Measurements from ENCODE around the gene ADCY2.

The ADCY2 gene

DNA sequence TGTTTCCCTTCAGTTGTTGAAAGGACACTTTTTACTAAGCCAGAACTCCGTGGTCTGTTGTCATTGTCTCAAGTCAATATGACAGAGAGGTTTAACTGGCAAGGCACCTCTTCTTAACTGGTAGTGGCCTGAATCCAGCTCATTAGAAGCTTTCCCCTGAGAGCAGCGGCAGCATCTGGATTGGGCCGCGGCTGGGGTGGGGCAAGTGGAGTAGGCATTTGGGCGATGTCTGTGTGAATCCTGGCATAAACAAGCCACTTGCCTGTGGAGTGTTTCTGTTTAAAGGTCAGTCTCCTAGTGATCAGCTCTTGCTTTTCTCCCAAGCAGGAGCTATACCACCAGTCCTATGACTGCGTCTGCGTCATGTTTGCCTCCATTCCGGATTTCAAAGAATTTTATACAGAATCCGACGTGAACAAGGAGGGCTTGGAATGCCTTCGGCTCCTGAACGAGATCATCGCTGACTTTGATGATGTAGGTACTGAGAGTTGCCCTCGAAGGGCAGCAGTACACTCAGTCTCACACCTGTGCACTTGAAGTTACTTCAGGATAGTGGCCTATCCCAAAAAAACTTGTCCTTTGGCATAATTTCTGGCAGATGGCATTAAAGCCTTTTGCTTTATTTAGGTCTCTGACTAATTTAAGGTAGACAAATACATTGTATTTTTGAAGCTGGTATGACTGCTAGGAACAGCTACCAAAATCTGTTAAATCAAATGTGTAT lies 406.1 kb downstream of the ADCY2 start:
- DNase-seq = no peak

DNA sequence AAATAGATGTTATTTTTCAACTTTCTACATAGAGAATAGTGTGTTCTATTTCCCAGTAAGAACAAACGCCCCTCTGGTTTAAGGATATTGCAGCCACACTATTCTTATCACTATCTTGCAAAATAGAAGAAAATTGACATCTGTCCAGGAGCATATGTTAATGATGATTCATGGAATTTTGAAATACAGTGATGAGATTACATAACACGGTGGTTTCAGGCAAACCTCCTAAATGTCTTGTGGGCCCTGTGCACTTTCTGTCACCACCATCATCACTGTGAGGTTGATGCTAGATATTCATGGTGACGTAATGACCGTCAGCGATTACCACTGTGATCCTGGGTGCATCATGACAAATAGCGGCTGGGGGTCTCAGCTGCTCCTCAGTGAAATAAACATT lies 406.9 kb downstream of the ADCY2 start:
- DNase-seq = no peak

DNA sequence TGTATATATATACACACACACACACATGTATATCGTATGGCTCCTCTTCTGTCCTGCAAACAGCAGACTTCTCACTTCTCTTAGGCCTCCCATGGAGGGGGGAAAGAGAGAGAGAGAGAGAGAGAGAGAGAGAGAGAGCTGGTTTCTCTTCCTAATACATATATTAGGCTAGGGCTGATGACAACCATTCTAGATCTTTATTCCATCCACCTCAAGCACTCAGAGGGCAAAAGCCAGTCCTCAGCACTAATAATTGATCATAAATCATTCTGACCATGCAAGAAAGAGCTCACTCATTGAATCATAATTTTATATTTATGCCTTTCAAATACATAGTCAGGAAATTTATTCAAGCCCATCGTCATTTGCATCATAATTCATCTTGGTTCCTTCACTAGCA lies 408.0 kb downstream of the ADCY2 start:
- no peak for DNase-seq

DNA sequence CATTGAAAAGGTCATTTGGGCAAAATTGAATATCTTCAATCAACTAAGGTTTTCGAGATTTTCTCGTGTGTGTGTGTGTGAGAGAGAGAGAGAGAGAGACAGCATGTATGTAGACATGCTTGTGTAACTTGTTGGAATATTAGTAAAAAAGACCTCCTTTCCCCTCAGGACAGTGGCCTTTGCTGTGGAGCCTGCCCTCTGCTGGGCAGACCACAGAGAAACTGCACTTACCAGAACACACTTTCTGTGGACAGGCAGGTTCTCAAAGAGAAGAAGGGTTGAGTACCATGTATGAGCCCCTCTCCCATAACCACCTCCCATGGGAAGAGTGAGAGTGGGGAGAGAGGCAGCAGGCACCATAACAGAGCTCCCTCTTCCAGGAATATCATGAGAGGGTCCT lies 409.4 kb downstream of the ADCY2 start:
- no peak for DNase-seq

DNA sequence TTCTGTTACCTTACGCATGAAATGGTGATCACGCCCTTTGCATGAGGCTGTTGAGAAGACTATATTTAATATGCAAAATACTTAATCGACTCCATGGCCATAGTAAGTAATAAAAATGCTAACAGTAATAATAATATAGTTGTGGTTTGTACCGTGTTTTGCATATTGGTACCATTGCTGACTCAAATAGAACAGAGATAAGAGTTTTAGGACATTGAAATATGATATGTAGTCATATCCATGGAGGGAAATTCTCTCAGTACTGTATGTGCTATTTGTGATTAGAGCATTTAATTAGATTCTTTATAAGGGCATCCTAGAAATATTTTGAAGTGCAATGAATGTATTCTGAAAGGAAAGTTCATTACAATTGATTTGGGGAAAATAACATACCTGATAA lies 413.1 kb downstream of the ADCY2 start:
- DNase-seq = no peak

DNA sequence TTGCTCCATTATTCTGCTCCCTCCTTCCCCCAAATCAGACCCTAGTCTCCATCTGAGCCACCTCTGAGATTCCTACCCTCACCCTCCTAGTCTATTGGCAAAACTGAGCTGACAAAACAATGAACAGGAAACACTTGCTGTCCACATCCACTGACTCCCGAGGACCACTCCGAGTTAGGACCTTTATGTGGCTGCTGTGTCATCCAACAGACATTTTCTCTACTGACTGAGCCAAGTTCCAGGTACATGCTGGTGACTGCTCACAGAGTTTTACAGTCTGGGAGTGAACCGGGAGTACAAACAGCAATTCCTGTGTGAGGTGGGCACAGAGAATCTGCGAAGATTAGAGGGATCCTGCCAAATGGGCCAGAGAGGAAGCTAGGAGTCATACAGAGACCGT lies 415.8 kb downstream of the ADCY2 start:
- DNase-seq = no peak

DNA sequence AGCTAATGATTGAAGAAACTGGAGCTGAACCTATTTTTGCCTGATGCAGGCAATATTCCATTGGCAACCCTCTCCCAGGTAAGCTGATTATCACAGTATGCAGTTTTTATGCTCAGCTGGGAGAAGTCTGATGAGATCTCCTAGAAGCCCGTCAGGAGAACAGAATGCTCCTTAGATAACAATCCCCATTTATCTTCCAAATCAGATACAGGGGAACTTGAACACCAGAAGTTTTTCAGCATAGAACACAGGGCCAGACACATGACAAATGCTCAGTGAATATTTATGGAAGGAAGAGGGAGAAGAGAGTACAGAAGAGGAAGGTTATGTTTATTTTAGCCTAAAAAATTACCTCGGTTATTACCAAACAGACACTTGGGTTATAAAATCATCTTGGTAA lies 417.1 kb downstream of the ADCY2 start:
- no peak for DNase-seq

DNA sequence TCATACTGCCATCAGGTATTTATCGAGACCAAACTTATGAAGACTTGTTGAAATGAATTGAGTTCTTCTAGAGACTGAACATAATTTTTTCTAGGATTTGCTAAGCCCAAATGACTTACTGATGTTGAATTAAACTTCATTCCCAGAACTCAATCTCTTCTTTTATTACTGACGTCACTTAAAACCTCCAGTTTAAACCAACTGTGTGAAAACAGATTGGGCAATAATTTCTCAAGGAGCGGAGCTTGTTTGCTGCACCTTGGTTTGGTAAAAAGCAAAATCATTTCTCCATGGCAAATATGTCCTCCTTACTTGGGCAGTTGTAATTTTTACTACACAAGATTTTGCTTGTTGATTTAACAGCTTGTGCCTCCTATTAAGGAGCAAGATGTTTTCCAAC lies 417.6 kb downstream of the ADCY2 start:
- no peak for DNase-seq

DNA sequence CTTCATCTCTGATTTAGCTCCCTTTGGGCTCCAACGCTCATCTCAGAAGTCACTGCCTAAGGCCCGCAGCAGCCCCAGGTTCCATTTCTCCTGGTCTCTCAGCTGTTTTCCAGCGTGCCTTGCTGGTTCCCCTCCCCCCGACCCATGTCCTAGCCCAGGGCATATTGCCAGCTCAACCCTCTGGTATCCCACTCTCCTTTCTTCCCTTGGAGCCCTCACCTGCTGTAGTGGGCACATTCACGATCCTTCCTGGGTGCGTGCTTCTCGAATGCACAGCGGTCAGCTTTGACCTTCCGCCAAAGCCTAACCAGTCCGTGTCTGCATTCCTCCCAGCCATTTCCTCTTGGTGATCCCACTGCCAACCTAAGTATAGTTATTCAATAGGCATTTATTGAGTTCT lies 418.9 kb downstream of the ADCY2 start:
- DNase-seq = no peak

DNA sequence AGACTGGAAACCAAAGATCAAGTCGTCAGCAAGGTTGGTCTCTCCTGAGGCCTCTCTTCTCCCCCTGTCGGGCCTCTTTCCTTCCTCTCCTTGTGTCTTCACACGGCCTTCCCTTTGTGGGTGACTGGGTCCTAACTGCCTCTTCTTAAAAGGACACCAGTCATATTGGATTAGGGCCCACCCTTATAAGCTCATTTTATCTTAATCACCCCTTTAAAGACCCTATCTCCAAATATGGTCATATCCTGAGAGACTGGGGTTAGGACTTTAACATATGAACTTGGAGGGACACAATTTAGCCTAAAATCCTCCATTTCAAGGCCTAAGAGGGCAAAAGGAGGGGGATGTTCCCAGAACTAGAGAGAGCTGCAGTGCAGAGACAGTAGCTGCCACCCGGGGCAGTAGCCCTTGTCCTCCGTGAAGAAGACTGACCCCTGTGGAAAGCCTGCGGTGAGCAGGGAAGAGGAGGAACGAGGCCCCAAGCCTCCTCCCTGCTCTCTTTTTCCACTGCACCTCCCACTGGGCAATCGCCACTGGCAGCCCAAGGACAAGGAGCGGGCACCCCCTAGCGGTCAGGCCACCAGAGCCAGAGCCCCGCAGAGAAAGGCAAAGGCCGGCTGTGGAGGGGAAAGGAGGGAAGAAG lies 420.1 kb downstream of the ADCY2 start:
- DNase-seq = no peak

DNA sequence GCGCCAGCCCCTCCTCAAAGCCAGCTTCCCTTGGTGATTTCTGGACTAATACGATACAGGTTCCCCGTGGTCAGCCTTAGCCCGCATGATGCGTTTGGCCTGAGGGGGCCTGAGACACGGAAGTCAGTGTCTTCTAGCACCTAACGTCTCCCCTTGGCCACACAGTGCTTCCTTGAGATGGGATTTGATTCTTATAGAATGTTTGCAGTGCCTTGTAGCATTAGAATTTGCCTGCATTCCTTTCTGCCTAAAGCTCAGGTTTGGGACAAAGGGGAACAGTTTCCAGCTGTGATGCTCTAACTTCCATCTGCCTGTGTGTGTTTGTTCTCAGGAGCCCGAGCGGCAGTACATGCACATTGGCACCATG lies 420.6 kb downstream of the ADCY2 start:
- DNase-seq = no peak

DNA sequence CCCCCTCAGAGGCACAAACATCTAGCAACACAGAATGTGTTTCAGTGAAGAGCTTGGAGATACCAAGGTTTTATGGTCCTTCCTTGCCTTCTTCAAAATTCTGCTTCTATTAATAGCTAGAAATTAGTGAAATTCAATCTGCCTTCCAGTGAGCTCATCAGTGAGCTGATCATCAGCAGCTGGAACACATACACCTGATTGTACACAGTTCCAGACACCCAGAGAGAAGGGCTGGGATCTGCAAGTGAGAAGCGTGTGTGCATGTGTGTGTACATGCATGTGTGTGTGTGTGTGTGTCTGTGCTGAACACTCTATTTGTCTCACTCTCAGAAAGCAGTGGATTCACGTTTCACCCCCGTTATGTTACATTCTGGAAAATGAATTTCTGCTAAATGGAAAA lies 426.5 kb downstream of the ADCY2 start:
- no peak for DNase-seq

DNA sequence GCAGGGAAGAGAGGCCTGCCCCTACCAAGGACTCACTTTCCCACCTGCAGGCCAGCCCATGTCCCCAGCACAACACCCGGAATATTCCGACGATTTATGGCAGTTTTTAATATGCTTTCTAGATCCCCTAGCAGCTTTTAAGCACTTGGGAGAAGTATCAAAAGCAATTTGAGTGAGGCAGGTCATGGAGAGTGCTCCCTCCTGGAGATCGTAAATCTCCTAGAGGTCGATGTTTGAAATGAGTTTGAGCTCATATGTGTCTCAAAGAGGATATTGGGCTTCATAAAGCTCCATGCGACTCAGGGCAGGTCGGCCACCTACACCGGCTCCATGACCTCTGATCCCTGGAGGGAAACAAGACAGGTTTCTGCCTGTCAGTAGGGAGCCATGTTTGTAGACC lies 427.7 kb downstream of the ADCY2 start:
- no peak for DNase-seq

DNA sequence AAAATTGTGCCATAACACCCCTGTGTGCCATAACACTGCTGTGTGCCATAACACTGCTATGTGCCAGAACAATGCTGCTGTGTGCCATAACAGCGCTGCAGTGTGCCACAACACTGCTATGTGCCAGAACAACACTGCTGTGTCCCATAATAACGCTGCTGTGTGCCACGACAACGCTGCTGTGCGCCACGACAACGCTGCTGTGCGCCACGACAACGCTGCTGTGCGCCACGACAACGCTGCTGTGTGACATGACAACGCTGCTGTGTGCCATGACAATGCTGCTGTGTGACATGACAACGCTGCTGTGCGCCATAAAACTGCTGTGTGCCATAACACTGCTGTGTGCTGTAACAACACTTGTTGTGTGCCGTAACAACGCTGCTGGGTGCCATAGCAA lies 429.1 kb downstream of the ADCY2 start:
- no peak for DNase-seq

DNA sequence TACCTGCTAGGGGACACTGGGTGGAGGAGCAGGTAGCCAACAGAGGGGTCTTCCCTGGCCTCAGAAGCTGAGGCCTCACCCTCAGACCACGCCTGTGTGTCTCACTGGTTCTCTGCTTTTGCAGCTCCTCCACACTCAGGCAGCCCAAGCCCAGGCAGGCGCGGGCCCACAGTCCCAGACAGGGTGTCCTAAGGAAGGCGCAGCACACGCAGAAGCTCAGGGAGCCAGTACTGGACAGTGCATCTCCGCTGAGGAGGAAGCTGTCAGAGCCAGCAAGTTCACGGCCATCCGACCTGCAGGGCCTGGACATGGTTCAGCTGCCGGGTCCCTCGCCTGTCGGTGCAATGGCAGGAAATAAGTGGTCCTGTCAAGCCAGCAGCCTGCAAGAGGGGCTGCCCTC lies 429.7 kb downstream of the ADCY2 start:
- no peak for DNase-seq

DNA sequence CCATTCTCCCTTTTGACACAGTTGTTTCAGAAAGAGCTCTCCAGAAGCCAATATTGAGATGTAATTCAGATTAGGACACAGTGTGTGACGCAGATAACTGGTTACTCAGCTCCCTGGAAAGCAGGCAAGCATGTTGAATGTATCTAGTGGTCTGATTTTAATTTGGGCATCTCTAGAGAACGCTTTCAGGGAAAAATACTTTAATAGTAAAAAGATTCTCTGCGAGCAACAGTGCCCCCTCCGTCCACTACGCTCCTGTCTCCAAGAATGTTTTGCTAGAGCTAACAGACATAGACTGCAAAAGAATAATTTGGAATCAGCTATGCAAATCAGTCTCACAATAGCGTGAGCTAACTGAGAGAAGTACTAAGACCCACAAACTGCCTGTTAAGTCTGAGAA lies 431.7 kb downstream of the ADCY2 start:
- DNase-seq = no peak

DNA sequence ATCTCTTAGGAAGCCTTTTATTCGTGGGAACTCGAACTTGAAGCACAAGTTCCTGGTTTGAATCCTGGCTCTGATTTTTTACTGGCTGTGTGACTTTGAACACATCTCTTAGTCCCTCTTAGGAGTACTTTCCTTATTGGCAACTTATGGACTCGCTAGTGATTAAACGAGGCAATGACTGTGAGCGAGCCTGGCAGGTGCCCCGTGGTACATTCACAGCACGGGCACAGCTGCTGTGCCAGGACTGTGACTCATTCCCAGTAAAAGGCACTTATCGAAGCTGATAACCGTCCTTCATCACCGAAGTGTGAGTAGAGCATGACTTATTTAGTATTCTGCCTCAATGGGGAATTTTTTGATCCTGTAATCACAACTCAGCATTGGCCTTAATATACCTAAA lies 432.3 kb downstream of the ADCY2 start:
- DNase-seq = no peak

DNA sequence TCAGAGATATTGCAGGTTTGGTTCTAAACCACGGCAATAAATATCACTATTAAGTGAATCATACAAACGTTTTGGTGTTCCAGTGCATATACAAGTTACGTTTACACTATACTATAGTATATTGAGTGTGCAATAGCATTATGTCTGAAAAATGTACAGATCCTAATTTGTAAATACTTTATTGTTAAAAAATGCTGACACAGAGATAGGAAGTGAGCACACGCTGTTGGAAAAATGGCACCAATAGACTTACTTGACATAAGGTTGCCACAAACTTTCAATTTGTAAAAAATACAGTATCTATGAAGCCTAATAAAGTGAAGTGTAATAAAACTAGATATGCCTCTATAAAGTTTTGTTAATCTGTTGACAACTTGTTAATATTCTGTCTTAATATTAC lies 439.0 kb downstream of the ADCY2 start:
- no peak for DNase-seq

DNA sequence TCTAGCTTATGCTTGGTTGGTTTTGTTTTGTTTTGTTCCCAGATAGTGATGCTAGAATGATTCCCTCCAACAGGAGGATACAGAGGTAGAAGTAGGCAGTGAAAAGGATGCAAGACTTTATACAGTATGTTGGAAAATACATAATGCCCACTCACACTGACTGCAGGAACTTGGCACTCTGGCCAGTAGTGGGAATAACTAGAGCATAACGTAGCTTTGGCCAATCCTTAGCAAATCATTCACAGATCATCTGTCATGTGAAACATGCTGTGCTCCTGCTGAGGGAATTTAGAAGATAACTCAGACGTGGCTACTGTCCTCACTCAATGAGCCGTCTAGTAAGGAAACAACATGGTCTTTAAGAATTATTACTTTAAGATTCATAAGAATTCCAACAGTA lies 441.5 kb downstream of the ADCY2 start:
- no peak for DNase-seq

DNA sequence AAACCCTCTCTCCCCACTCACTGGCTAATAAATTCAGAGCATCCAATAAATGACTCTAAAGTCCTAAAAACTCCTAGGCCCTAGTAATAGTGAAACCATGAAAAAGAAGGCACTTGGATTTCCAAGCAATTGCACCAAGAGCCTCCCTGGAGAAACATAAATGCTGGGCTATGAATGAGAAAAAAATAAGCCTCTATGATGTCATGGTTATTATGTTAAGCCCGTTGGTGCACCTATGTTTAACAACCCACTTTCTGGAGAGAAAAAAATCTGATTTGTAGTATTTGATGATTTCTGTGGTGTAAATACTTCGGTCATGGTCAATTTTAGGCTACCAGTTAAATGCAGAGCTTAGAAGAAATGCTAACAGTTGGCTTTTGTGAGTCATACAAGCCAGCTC lies 446.6 kb downstream of the ADCY2 start:
- no peak for DNase-seq

DNA sequence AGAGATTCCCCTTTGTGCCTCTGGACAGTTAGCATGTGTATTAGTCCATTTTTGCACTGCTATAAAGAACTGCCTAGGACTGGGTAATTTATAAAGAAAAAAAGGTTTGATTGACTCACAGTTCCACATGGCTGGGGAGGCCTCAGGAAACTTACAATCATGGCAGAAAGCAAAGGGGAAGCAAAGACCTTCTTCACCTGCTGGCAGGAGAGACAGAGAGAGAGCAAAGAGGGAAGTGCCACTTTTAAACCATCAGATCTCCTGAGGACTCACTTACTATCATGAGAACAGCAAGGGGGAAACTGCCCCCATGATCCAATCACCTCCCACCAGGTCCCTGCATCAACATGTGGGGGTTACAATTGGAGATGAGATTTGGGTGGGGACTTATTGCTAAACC lies 449.0 kb downstream of the ADCY2 start:
- DNase-seq = no peak

DNA sequence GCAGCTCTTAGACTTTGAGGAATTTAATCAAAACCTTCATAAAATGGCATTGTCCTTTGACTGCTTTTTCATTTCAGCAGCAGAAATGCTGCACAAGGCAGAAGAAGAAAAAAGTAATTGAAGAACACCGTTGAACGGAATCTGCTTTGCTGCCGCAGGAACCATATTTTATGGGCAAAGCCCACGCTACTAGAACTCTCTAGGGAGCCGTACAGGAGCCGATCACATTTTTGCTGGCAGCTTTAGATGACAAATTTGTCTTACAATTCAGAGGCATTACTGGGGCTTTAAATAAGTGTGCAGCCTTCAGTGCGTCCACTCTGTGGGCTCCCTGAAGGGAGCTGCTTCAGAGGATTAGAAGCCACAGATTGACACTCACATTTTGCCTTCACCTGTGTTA lies 449.6 kb downstream of the ADCY2 start:
- no peak for DNase-seq

DNA sequence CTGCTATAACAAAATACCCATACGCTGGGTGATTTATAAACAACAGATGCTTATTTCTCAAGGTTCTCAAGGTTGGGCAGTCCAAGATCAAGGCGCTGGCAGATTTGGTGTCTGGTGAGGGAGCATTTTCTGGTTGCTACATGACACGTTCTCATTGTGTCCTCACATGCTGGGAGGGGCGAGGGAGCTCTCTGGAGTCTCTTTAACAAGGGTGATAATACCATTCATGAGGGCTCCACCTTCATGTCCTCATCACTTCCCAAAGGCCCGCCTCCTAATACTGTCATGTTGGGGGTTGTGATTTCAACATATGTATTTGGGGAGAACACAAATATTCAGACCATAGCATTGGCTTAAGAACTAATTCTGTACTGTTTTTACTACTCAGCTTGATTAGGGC lies 450.4 kb downstream of the ADCY2 start:
- no peak for DNase-seq

DNA sequence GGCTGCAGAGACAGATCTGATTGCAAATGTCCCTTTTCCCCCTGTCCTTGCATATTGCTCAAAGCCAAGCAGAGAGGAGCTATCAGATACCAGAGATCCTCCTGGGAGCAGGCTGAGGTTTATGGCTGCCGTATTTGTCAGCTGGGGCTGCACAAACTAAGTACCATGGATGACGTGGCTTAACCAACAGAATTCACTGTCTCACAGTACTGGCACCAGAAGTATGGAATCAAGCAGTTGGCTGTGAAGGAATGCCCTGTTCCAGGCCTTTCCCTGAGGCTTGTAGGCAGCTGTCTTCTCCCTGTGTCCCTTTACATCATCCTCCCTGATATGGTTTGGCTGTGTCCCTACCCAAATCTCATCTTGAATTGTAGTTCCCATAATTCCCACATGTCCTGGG lies 452.4 kb downstream of the ADCY2 start:
- no peak for DNase-seq

DNA sequence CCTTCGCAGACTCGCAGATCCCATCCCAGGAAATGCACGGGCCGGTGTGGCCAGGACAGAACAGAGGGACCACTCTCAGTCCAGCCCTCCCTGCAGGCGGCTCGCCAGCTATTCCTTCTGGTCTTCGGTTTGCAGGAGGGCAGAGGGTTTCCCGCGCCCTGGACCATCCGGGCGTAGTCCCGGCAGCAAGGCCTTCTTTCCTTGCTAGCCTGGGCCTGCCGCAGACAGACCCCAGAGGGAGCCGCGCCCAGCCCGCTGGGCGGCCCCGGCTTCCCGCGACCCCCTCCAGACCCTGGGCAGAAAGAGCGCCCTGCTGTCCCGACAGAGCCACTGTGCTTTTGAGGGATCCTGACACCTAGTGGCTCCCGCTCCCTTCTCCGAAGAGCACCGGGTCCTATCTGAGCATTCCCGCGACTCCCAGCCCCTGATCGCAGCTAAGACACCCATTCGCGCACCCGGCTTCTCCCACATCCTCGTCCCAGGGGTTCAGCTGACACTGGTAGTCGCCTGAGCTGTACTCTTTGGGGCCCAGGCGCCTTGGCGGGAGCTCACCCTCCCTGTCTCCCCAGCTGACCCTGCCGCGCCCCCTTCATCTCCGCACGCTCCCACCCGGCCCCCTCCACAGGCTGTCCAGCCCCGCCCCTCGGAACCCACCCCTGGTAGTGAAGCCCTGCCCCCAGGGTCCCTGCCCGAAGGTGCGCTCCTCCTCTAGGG lies 453.9 kb downstream of the ADCY2 start:
- no peak for DNase-seq

All from NCI-H2081 treated with DMSO at 0.1 percent for 48 hours (cell line).